ENCODE measurements around the gene VN1R2.
A peak's percentile ranks its signal among the peaks of the same experiment; 100 is the strongest.
"Not testable (repeated sequence)": the region's sequence is repeated elsewhere in the genome, so short reads cannot be mapped to it uniquely, and the experiment has no call there.

VN1R2 gene

DNA sequence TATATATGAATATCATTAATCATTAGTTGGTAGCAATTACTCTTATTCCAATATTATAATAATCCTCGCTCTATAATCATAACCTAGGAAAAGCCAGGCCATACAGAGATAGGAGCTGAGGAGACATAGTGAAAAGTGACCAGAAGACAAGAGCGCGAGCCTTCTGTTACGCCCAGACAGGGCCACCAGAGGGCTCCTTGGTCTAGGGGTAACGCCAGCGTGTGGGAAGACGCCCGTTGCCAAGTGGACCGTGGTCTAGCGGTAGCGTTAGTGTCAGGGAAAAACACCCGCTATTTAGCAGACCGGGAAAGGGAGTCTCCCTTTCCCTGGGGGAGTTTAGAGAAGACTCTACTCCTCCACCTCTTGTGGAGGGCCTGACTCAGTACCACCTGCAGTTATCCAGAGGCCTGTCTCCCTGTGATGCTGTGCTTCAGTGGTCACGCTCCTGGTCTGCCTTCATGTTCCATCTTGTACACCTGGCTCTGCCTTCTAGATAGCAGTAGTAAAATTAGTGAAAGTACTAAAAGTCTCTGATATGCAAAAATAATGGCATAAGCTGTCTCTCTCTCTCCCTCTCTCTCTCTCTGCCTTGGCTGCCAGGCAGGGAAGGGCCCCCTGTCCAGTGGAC, at the start of gene VN1R2:
TSS of gene VN1R2 (plus strand) at position 578 of the 628 bp plus-strand sequence. CDS start 84 bp downstream, outside the sequence.
- DNase-seq = not testable (repeated sequence)

- not testable (repeated sequence) for DNase-seq
Measured at GRCh38 chr19:53211554-53211953, 46.5 kb upstream of the VN1R2 start.

GRCh38 chr19:53212703-53213320, 45.3 kb upstream of the VN1R2 start:
- no peak for DNase-seq

GRCh38 chr19:53222716-53223115, 35.4 kb upstream of the VN1R2 start:
- DNase-seq = not testable (repeated sequence)

- DNase-seq = no peak
Measured at GRCh38 chr19:53224606-53225005, 33.5 kb upstream of the VN1R2 start.

- no peak for DNase-seq
Measured at GRCh38 chr19:53237114-53237777, 20.8 kb upstream of the VN1R2 start.

- DNase-seq = no peak
Measured at GRCh38 chr19:53246498-53246897, 11.6 kb upstream of the VN1R2 start.

- peak; percentile 66 for DNase-seq
Measured at GRCh38 chr19:53254411-53255341, 3.4 kb upstream of the VN1R2 start, which contains the start of gene ZNF677. ZNF677 (minus strand) TSS chr19:53254873; CDS start chr19:53251550, 3,323 bp downstream.

DNA sequence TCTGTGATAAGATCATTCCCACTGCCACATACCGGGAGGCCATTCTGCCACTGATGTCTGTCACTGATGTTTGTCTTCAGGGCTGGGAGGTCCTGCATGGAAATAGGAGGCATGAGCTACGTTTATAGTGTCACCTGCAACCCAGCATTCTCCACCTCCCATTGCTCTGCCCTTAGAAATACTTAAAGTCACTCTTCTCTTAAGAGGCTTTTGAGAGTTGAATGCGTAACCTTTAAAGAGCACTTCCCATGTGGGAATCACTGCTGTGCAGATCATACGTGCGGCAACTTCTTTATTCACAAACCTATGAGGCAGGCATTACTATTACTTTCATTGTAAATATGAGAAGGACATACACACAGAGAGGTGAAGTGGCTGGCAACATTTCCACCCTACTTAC, 9.5 kb downstream of the VN1R2 start, which contains the start of gene VN1R4:
TSS of gene VN1R4 (minus strand) at position 101 of the 400 bp plus-strand sequence. CDS start at position 43, 58 bp downstream.
- DNase-seq = not testable (repeated sequence)

DNA sequence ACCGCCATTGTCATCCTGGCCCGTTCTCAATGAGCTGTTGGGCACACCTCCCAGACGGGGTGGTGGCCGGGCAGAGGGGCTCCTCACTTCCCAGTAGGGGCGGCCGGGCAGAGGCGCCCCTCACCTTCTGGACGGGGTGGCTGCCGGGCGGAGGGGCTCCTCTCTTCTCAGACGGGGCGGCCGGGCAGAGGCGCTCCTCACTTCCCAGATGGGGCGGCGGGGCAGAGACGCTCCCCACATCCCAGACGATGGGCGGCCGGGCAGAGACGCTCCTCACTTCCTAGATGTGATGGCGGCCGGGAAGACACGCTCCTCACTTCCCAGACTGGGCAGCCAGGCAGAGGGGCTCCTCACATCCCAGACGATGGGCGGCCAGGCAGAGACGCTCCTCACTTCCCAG, 11.8 kb downstream of the VN1R2 start:
- not testable (repeated sequence) for DNase-seq

GRCh38 chr19:53272044-53272443, 14.0 kb downstream of the VN1R2 start:
- no peak for DNase-seq

DNA sequence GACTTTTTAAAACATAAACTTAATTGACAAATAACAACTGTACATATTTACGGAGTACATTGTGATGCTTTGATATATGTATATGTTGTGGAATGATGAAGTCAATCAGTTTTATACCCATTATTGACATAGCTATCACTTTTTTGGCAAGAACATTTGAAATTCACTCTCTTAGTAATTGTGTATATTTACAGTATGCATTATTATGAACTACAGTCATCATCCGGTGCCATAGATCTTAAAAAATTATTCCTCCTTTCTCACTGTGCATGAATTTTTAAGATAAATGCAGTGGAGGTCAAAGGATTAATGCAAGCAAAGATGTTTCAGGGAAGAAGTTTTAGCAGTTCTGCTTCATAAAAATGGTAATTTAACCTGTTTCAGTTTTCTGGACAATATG, 17.4 kb downstream of the VN1R2 start:
- DNase-seq = no peak

DNA sequence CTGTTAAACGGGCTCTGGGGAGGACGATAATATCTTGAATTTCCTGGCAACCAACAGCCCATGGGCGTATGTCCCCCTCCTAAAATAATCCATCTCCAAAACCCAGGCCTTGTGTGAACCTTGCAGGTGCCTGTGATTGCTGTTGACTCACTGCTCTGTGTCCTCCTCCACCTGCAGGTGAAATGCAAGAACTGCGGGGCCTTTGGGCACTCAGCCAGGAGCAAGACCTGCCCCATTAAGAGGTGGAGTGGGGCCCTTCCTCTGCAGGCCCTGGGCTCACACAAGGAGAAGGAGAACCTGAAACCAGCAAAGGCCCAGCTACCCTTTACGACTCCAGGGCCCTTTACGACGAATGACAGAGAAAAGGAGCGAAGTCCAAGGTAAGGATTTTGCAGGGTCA, 23.9 kb downstream of the VN1R2 start:
- not testable (repeated sequence) for DNase-seq

DNA sequence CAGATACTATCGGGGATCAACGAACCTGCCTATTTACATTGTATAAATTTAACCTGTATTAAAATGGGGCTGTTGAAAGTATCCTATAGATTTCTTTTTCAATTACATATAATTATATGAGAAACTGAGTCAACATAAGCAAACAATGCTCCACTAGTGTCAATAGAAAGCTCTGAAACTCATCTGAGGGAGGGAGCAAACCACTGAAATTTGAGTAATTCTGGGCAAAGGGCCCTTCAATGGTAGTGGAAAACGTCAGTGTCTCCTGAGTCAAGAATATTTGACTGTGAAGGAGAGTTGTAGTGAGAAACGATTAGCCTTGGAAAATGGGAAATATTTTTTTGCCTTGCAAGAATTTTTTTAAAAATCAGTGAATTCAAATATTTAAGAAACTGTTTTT, 27.0 kb downstream of the VN1R2 start:
- no peak for DNase-seq

- DNase-seq = no peak
Measured at GRCh38 chr19:53290758-53291549, 32.9 kb downstream of the VN1R2 start.

- no peak for DNase-seq
Measured at GRCh38 chr19:53294786-53295441, 36.8 kb downstream of the VN1R2 start.

GRCh38 chr19:53301341-53301740, 43.2 kb downstream of the VN1R2 start:
- DNase-seq = not testable (repeated sequence)

- DNase-seq = no peak
Measured at GRCh38 chr19:53308339-53308811, 50.3 kb downstream of the VN1R2 start.

Measured in activated T-cell treated with anti-CD3 and anti-CD28 coated beads for 4 hours (primary cell).